DMS114 treated with DMSO at 0.1 percent for 48 hours (cell line): Measurements from ENCODE around the gene WNT3.
A peak's percentile ranks its signal among the peaks of the same experiment; 100 is the strongest.
"Not testable (repeated sequence)": the region's sequence is repeated elsewhere in the genome, so short reads cannot be mapped to it uniquely, and the experiment has no call there.

Experiments
- DNase-seq: peaks from one replicate; lab custom pipeline; 2025; ENCODE audit not compliant: unreplicated experiment; lab: John Stamatoyannopoulos, UW

Gene WNT3

DNA sequence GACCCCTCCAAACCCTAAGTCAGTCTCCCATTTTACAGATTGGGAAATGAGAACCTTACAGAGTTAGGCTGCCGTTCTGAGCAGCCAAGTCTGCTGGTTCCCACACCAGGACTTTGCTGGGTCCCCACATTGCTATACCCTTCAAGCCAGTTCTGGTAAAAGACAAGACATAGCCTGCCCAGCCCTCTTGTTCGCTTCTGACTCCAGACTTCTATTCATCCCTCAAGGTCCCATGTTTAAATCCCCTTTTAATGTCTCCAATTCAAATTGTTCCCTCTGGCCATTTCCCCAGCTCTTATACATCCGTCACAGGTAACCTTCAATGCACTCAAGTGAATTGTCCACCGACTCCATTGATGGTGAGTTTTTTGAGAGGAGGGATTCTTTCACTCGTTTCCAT is 30.2 kb downstream of the WNT3 start:
- DNase-seq: no peak

DNA sequence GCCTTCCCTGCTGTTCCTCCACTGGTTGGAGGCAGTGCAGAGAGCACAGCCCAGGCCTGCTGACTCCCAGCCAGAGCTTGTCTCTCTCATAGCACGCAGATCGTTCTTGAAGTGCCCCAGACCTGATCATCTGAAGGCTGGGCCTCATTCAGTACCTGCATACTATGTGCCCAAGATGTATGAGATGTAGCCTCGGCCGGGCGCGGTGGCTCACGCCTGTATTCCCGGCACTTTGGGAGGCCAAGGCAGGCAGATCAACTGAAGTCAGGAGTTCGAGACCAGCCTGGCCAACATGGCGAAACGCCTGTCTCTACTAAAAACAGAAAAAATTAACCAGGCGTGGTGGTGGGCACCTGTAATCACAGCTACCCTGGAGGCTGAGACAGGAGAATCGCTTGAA is 31.0 kb downstream of the WNT3 start:
- no peak for DNase-seq

DNA sequence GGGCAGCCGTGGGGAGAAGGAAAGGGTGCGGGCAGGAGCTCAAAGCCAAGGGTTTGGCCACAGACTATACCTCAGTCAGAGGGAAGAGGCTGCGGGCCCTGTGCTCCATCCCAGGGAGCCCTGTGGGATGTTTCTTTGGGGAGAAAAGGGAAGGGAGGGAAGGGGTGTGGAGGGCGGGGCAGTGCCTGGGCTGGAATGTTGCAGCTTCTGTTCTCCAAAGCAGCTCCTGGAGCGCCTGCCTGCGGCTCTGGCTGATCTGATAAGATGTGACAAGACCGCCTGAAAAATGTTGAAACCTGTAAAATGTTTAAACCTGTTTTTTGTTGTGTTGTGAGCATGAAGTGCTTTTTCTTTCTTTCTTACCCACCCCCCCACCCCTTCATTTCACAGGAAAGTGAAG is 32.8 kb downstream of the WNT3 start:
- DNase-seq: no peak

DNA sequence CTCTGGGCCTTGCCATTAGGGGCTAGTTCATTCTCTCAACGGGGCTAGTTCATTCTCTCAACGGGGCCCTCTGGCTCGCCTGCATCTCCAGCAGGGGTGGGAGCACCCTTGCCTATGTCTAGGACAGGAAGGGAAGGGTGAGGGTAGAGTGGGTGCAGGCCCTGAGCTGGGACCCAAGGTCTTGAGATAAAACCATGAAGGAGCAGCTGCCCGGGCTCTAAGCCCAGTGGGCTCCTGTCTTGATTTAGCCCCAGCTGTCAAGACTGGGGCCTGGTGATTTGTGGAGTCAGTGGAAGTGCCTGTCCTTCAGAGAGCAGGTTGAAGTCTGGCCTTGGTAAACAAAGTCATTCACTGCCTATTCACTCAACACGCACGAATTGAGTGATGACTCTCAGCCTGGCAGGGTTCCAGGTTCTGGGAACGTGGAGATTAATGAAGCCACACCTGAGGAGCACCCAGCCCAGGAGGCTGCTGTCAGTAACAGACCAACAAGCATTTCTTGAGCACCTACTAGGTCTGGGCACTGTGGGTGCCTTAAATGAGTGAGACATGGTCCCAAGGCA is 35.4 kb downstream of the WNT3 start:
- no peak for DNase-seq

DNA sequence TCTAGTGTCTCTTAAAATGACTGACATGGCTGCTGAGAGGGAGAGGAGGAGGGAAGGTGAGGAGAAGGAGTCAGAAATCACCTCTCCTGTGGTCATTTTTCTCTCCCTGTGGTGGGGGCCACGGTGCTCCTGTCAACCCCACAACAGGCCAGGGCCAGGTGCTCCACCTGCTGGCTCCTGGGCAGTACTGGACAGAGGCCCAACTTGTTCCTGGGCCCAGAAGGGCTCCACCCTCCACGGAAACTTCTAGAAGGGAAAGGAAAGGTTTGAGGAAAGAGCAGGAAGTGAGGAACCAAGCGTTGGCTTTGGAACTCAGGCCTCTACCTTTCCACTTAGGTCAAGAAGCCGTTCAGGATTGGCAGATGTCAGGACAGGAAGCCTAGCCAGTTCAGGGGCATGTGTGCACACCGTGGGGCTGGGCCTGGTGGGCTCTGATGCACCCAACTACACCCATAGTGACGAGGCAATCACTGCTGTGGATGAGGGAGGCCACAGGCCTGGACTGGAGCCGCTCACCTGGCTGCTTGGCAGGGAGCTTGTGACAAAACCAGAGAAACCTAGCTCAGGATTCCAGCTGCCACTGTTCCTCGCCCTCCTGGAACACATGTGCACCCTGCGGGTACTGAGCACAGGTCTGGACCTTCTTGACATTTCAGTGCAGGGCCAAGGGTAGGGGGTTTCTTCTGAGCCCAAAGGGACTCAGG is 36.1 kb downstream of the WNT3 start:
- no peak for DNase-seq

DNA sequence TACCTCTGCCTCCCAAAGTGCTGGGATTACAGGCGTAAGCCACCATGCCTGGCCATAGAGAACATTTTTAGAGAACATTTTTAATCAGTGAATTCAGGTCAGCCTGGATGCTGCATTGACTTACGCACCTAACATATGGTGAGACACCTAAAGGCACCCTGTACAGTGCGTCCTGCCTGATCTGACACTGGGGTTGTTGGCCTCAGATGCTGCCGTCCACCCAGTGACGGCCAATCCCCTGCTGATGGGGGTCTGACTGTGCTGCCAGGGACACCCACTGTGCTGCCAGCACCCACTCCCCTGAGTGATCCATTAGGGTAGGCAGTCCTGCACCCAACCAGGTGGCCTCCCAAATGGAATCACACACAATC is 38.5 kb downstream of the WNT3 start:
- DNase-seq: no peak

DNA sequence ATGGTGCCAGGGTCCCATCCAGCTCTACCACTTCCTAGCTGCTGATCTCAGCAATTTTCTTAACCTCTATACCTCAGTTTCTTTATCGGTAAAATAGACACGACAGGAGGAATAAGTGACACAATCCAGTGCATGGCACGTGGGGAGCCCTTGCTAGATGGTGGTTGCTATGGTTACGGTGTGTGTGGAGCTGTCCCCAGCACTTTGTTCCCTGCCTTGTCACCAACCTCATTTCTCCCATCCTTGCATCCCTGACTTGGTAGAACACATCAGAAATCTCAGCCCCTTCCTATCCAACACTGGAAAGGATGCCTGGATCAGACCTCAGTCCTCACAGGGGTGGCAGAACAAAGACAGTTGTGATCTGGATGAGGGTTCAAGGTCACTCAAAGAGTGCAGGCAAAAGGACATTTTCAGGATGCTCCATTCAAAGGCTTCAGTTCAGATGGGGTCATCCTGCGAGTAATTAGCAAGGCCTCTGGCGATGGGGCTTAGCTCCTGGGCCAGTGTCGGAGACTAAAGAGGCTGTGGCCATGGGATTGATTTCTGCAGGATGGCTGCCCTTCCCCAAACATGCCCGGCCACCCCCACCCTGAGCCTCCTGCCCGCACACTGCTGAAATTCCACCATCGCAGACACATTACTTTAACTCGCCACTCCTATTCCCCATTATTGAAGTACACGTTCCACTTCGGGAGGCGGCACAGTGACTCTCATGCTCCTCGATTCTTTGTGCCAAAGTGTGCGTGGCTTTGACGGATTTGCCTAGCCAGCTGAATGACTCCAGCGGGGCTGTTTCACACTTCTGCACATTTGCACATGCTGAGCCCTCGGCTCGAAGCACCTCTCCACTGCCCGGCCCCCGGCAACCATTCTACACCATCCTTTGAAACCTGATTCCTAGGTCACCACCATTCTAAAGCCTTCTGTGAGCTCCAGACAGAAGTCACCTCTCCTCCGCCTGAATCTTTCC is 40.3 kb downstream of the WNT3 start:
- no peak for DNase-seq

DNA sequence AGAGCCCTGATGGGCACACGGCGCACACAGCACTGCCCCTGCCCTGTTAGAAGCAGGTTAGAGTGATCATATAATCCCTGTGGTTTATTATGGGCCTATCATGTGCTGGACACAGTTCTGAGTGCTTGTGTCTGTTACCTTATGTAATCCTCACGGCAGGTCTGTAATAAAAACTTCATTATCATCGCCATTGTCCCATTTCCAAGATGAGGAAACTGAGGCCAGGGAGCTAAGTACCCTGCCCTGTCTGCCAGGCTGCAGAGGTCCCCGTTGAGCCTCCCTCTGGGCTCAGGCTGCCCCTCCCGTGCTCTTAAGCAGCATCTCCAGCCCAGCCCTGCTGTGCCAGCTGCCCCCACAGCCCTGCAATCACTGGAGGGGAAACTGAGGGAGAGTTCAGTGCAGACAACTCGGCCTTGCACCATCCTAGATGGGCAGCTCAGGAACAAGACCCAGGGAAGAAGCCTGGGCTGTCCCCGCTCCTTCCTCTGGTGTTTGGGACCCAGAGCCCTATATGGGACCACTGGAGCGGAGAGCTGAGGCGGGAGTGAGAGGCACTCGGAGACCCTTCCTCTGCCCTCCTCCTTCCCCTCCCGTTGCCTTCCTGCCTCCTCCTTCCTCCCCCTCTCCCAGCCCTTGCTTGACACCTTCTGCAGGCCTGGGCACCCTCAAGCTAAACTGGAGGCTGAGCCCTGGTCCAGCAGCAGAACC is 42.0 kb downstream of the WNT3 start:
- DNase-seq: no peak

DNA sequence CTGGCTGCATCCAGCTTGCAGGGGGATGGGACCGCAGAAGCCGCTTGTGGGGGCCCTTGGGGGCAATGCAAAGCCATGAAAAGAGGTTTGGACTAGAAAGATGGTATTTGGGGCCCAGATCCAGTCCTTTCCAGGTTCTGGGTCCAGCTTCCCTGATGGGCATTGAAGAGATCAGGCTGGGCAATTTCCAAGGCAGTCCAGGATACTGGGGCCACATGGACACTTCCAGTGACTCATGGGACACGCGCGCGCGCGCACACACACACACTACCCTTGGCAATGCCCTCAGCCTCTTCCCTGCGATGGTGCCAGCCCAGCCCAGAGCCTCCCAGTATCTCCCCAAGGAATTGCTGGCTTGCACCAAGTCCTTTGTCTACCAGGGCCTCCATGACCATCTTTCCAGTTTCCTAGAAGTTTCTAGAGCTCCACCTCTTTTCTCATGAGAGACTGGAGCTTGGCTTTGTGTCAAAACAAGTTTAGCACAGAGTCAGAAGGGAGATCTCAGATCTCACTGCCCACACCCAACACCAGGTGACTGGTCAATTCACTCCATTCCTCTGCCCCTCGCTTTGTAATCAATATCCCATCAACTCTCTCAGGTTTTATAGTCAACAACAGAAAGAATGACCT is 44.3 kb downstream of the WNT3 start:
- DNase-seq: no peak

DNA sequence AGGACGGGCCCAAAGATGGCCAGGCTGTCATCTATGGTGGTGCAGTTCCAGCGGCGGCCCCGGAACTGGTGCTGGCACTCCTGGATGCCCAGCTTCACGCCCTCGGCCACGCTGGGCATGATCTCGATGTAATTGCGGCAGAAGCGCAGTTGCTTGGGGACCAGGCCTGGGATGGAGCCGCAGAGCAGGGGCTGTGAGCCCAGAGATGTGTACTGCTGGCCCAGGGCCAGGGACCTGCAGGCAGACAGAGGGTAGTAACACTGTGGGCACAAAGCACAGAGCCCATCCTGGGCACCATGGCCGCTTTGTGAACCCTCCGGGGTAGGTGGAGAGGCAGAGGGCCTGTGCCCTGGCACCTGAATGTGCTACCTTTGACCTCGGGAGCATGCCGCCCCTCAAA is 44.8 kb downstream of the WNT3 start:
- DNase-seq: no peak

DNA sequence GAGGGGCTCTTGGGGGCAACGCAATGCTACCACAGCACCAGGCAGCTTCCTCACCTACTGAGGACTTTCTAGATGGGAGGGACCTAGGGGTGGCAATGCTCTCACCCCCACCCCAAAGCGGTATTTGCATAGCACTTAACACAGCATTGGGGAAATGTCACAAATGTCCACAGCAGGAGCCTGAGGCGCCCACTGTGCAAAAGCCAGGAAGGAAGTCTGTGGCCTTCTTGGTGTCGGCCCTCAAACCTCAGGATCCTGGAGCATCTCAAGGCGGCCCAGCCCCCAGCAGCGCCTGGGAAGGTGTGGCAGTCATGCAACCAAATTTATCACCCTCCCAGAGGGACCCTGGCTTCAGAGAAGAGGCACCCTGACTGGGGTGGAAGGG is 45.3 kb downstream of the WNT3 start:
- no peak for DNase-seq

DNA sequence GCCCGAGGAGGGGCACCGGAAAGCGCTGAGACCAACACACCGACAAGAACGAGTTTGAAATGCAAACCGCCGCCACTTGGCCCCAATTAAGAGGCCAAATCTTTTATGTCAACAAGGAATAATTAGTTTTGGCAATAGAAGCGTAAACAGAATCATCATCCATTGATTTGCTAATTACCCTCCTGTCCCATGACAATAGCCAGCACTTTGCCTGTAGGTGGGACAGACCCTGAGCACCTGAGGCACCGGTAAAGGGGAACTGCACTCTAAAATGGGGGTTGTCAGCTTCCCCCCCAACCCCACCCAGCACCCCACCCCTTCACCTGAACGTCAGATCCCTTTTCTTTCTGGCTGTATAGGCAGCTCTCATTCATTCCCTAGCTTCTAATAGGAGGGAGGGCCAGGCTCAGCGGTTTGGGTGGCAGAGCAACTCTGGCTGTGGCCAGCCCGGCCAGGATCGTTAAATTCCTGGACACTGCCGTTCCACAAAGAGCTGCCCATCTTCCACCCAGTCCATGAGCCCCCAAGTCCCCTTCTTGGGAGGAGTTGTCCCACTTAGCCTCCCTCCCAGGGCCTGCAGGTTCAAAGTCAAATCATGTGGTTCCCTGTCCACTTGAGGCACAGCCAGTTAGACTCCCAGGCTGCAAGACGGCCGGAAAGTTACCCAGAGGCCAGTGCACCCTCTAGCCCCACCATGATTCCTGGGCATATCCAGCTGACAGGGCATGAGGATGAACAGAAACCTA is 45.8 kb downstream of the WNT3 start:
- DNase-seq: no peak

DNA sequence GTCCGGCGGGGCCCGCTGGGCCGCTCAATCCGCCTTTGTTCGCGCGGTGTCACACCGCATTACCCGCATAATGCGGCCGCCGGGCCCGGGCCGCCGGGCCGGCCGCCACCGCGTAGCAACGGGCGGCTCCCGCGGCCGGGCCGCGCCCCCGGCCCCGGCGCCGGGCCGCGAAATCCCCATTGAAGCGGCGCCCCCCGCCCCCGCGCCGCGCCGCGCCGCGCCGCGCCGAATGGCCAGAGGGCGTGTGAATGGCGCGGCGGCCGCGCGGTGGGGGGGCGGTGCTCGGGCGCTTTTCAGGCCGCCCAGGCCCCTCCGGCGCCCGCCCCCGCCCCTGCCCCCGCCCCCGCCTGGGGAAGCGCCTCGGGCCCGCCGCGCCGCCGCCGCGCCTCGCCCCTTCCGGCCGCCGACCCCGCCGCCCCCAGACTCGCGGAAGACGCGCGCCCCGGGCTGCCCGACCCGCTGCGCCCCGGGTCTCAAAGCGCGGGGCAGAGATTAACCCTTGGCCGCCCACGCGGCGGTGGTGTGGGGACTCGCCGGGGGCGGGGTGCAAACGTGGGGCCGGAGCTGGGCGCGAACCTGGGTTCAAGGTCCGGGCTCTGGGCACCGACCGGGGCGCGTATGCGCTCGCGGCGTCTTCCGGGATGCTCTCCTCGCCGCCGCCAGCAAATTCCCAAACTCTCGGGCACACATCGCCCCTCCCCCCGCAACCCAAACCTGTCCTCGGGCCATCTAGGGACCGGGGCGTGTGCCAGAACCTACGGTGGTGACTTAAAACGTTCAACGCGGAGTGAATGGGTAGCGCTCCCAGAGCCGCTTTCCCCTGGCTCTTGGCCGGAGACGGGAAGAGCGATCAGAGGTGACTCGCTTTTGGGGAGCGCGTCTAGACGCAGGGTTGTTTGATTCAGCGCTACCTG is 46.7 kb downstream of the WNT3 start:
- DNase-seq: no peak

DNA sequence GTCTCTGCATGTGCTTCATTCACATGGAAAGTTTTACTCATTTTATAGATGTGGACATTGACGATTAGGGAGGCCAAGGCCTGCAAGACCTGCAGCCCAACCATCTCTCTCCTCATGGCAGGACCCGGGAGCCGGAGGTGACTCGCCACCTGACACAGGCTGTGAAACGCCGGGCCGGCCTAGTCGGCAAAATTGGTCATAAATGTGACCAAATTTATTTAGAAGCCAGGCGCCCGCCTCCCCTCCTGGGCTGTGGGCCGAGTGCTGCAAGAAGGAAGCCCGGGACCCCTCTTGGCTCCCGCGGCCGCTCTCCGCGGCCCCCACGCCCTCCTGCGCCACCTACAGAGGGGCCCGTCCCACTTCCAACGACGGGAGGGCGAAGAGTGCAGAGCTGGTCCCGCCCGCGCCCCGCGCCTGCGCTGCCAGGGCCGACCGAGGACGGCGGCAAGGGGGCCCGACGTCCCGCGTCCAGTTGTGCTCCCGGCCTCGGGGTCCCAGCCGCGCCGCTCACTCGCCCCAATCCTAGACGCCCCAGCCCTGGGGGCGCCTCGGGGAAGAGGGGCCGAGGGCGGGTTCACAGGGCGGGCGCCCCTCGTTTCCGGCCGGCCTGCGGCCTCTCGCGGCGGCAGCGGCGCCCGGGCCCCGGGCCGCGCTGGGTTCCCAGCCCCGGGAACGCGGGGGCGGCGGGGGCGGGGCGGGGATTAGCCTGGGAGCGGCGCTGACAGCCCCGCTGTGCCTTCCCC is 47.5 kb downstream of the WNT3 start:
- peak; percentile 10 for DNase-seq

DNA sequence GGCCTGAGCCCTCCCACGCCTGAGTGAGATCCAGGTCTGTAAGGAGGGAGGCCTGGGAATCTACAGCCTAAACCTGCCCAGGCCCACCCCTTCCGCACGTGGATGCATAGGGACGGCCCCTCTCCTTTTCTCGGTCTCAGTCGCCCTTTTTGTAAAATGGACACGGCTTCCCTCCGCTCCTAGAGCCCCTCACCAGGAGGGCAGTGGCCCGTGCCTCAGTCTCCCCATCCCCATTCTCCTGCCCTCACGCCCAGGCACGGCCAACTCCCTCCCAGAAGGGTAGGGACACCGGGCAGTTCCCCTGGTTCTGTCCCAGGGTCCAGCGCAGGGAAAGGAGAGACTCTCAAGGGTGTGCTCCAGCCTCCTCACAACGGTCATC is 48.1 kb downstream of the WNT3 start:
- DNase-seq: no peak

DNA sequence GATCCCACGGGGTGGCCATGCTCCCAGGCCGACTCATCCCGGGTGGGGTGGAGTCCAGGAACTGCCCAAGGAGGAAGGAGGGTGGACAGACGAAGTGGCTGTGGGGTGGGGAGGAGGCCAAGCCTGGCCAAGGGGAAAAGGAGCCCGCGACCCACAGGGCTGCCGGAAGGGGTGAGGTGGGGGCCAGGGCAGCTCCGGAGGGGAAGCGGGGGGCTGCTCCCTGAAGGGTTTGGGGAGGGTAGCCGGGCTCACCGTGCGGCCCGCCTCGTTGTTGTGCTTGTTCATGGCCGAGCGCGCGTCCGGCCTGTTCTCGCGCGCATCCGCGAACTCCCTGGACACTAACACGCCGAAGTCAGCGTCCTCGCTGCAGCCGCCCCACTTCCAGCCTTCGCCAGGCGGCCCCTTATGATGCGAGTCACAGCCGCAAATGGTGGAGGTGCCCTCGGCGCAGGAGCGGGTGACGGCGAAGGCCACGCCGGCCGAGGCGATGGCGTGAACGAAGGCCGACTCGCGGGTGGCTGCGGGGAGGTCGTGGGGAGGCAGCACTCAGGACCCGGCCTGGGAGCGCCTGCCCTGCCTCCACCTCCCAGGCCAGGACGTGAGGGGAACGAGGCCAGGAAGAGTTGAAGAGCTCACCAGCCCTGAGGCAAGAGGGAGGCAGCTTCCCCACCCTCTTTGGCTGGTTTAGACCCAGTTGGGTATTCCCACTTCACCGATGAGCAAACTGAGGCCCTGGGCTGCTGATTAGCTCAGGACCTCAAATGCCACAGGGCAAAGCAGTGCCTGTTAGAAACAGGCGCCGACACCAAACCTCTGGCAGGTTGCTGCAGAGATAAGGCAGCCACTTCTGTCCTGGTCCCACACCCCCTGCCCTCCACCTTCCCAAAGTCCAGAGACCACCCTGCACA is 48.7 kb downstream of the WNT3 start:
- DNase-seq: no peak

DNA sequence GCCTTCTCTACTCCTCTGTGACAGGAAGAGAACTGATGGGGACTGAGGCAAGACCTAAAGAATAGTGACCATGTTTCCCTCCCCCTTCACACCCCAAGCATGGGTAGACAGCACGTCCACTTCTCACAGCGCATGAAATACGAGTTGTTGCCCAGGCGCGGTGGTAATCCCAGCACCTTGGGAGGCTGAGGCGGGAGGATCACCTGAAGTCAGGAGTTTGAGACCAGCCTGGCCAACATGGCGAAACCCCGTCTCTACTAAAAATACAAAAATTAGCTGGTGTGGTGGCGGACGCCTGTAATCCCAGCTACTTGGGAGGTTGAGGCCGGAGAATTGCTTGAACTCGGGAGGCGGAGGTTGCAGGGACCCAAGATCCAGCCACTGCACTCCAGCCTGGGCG is 49.6 kb downstream of the WNT3 start:
- not testable (repeated sequence) for DNase-seq

DNA sequence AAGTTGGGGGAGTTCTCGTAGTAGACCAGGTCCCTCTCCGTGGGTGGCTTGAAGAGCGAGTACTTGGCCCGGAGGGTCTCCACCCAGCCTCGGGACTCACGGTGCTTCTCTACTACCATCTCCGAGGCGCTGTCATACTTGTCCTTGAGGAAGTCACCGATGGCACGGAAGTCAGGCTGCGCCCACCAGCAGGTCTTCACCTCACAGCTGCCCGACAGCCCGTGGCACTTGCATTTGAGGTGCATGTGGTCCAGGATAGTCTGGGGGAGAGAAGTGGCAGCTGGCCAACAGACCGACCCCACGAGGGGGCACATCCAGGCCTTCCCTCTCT is 50.0 kb downstream of the WNT3 start:
- DNase-seq: no peak
